IPS-18a (cell line): ENCODE data around the gene DNAH3.
"Not testable (repeated sequence)": the region's sequence is repeated elsewhere in the genome, so short reads cannot be mapped to it uniquely, and the experiment has no call there.

Experiments used
- H3K27ac ChIP-seq: one replicate; pipeline ENCODE4 v1.5.1; 2013; ENCODE audit warnings: low read length
- H3K27me3 ChIP-seq: one replicate; pipeline ENCODE4 v1.6.1; 2013; ENCODE audit warnings: mild to moderate bottlenecking, low read length; ENCODE audit not compliant: control insufficient read depth, insufficient read depth
- H3K36me3 ChIP-seq: one replicate; pipeline ENCODE4 v1.6.1; 2013; ENCODE audit warnings: low read depth, low read length; ENCODE audit not compliant: control insufficient read depth
- H3K4me1 ChIP-seq: one replicate; pipeline ENCODE4 v1.6.1; 2013; ENCODE audit warnings: low read depth, low read length; ENCODE audit not compliant: control insufficient read depth
- H3K4me3 ChIP-seq: one replicate; pipeline ENCODE4 v1.5.1; 2013; ENCODE audit warnings: low read length
- H3K9ac ChIP-seq: one replicate; pipeline ENCODE4 v1.6.1; 2013; ENCODE audit warnings: mild to moderate bottlenecking, low read length, moderate library complexity
- H3K9me3 ChIP-seq: one replicate; pipeline ENCODE4 v1.6.1; 2013; ENCODE audit warnings: low read depth, low read length; ENCODE audit not compliant: control insufficient read depth

Gene DNAH3

GRCh38 chr16:20930365-20930690 is 220.3 kb downstream of the DNAH3 start:
- H3K9ac ChIP-seq = no peak overlapping the region
- no peaks in the 10 kb centered on the region for H3K36me3 ChIP-seq
- no peak overlapping the region for H3K27ac ChIP-seq
- no peaks in the 10 kb centered on the region for H3K4me1 ChIP-seq
- no peaks in the 10 kb centered on the region for H3K9me3 ChIP-seq
- H3K27me3 ChIP-seq = no peaks in the 10 kb centered on the region
- H3K4me3 ChIP-seq = no peak overlapping the region

GRCh38 chr16:20929676-20930364 is 220.8 kb downstream of the DNAH3 start:
- H3K36me3 ChIP-seq, H3K9me3 ChIP-seq, H3K27ac ChIP-seq, H3K9ac ChIP-seq, H3K27me3 ChIP-seq, H3K4me3 ChIP-seq, H3K4me1 ChIP-seq: not testable (repeated sequence)

- no peaks in the 10 kb centered on the region for H3K36me3 ChIP-seq
- H3K9me3 ChIP-seq = no peaks in the 10 kb centered on the region
- H3K4me3 ChIP-seq = no peak overlapping the region
- H3K27me3 ChIP-seq = no peaks in the 10 kb centered on the region
- H3K9ac ChIP-seq = no peak overlapping the region
- no peaks in the 10 kb centered on the region for H3K4me1 ChIP-seq
- no peak overlapping the region for H3K27ac ChIP-seq
Measured at GRCh38 chr16:20928774-20929411, 221.8 kb downstream of the DNAH3 start.

- H3K27ac ChIP-seq = no peak overlapping the region
- H3K4me3 ChIP-seq = no peak overlapping the region
- no peak overlapping the region for H3K9ac ChIP-seq
- H3K36me3 ChIP-seq = no peaks in the 10 kb centered on the region
- H3K27me3 ChIP-seq = no peaks in the 10 kb centered on the region
- no peaks in the 10 kb centered on the region for H3K9me3 ChIP-seq
- no peaks in the 10 kb centered on the region for H3K4me1 ChIP-seq
Measured at GRCh38 chr16:20925751-20926150, 224.9 kb downstream of the DNAH3 start.

GRCh38 chr16:20923876-20924275 is 226.8 kb downstream of the DNAH3 start:
- H3K9me3 ChIP-seq = no peaks in the 10 kb centered on the region
- no peaks in the 10 kb centered on the region for H3K36me3 ChIP-seq
- H3K4me1 ChIP-seq = peaks cover 6% of the 10 kb centered on the region
- H3K4me3 ChIP-seq = no peak overlapping the region
- no peaks in the 10 kb centered on the region for H3K27me3 ChIP-seq
- H3K9ac ChIP-seq = no peak overlapping the region
- no peak overlapping the region for H3K27ac ChIP-seq

- no peak overlapping the region for H3K27ac ChIP-seq
- H3K36me3 ChIP-seq = no peaks in the 10 kb centered on the region
- no peak overlapping the region for H3K4me3 ChIP-seq
- no peak overlapping the region for H3K9ac ChIP-seq
- no peaks in the 10 kb centered on the region for H3K27me3 ChIP-seq
- no peaks in the 10 kb centered on the region for H3K9me3 ChIP-seq
- peaks cover 10% of the 10 kb centered on the region for H3K4me1 ChIP-seq
Measured at GRCh38 chr16:20920799-20921198, 229.8 kb downstream of the DNAH3 start.

GRCh38 chr16:20920091-20920490 is 230.6 kb downstream of the DNAH3 start:
- Histone ChIP-seq H3K27ac (no peak overlapping the region), H3K9ac (no peak overlapping the region), H3K4me3 (no peak overlapping the region), H3K27me3 (no peaks in the 10 kb centered on the region), H3K4me1 (peaks cover 10% of the 10 kb centered on the region), H3K9me3 (no peaks in the 10 kb centered on the region), H3K36me3 (no peaks in the 10 kb centered on the region)

GRCh38 chr16:20918486-20919239 is 232.0 kb downstream of the DNAH3 start:
- no peaks in the 10 kb centered on the region for H3K9me3 ChIP-seq
- no peak overlapping the region for H3K9ac ChIP-seq
- H3K27ac ChIP-seq = no peak overlapping the region
- H3K36me3 ChIP-seq = no peaks in the 10 kb centered on the region
- H3K4me3 ChIP-seq = no peak overlapping the region
- peaks cover 10% of the 10 kb centered on the region for H3K4me1 ChIP-seq
- H3K27me3 ChIP-seq = no peaks in the 10 kb centered on the region

- Histone ChIP-seq H3K4me1 (peaks cover 10% of the 10 kb centered on the region), H3K9me3 (no peaks in the 10 kb centered on the region), H3K36me3 (no peaks in the 10 kb centered on the region), H3K27me3 (no peaks in the 10 kb centered on the region), H3K9ac (no peak overlapping the region), H3K4me3 (no peak overlapping the region), H3K27ac (no peak overlapping the region)
Measured at GRCh38 chr16:20916942-20917341, 233.7 kb downstream of the DNAH3 start.

GRCh38 chr16:20916289-20916688 is 234.4 kb downstream of the DNAH3 start:
- no peaks in the 10 kb centered on the region for H3K36me3 ChIP-seq
- H3K27me3 ChIP-seq = no peaks in the 10 kb centered on the region
- H3K27ac ChIP-seq = no peak overlapping the region
- no peak overlapping the region for H3K9ac ChIP-seq
- H3K9me3 ChIP-seq = no peaks in the 10 kb centered on the region
- peaks cover 10% of the 10 kb centered on the region for H3K4me1 ChIP-seq
- no peak overlapping the region for H3K4me3 ChIP-seq

GRCh38 chr16:20911361-20911760 is 239.3 kb downstream of the DNAH3 start:
- Histone ChIP-seq H3K36me3 (no peaks in the 10 kb centered on the region), H3K9me3 (no peaks in the 10 kb centered on the region), H3K4me3 (no peak overlapping the region), H3K9ac (no peak overlapping the region), H3K4me1 (no peaks in the 10 kb centered on the region), H3K27me3 (no peaks in the 10 kb centered on the region), H3K27ac (no peak overlapping the region)
